Mammary epithelial cell (primary cell): Measurements from ENCODE around the gene FIBCD1.

ENCODE experiments used
- CTCF ChIP-seq, 2 donors: IDR thresholded peaks in 1 of 2; conservative IDR thresholded peaks in 1 of 2; 2 replicates each; pipeline ENCODE4 v1.5.1; 2011 to 2012; ENCODE audit warnings: inconsistent platforms in 2 of 2, low read length in 2 of 2, mild to moderate bottlenecking in 2 of 2, control low read depth in 1 of 2, low read depth in 1 of 2; ENCODE audit not compliant: insufficient read depth in 1 of 2; ENCODE audit errors: extremely low read depth in 1 of 2
- EZH2 ChIP-seq: IDR thresholded peaks from 2 replicates; pipeline ENCODE4 v1.6.1; 2012; ENCODE audit warnings: low read length, inconsistent platforms, borderline replicate concordance

GRCh38 chr9:130915096-130915447, 24.0 kb downstream of the FIBCD1 start:
- TF ChIP-seq CTCF (conservative IDR thresholded peaks at IDR 0.05 in 1 of 2, IDR thresholded peaks at IDR 0.05 in 1 of 2; ENCODE audit: extremely low read depth in 1 of 2, insufficient read depth in 1 of 2, low read depth in 1 of 2, low read length in 2 of 2) (no peak), EZH2 (no peak)
